ENCODE data around the gene THAP7.

DNA sequence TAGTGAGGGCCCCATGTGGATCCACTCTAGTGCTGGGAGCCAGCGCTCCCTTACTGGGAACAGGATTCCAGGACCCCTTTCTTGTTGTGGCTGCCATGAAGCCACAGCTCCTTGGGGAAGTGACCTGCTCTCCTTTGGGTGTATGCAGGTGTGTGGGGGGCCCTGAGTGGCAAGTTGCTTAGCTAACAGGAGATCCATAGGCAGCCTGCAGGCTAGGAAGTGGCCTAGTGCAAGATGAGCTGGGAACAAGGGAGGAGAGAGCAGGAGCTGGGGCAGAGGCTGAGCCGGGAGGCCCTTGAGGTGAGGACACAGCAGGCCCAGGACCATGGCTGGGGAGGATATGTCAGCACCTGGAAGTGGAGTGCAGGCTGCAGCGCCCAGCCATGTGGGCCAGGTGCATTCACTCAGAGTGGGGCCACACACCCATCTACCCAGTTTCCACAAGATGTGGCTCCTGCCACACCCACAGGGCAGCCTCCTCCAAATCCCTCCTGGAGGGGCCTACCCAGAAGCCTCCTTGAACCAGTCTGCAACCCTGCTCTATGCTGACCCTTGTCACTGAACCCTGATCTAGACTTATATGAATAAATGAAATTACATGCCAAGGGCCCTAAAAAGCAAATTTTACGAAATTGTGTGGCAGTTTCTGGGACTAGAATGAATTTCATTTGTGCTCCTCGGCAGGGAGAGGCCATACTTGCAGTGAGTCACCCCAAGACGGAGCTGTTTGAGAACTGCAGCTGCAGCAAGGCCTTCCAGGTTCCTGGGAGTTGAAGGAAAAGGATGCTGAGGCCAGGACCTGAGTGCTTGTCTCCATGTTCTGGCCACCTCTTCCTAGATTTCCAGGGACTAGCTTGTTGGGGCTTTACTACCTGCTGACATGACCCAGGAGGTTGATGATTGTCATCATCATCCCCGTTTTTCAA lies 3.2 kb downstream of the THAP7 start:
- TF ChIP-seq POLR2AphosphoS5 (IDR thresholded peaks at IDR 0.05) (no peak), POLR2A (IDR thresholded peaks at IDR 0.05) (no peak), EP300 (IDR thresholded peaks at IDR 0.05) (no peak)
- TF ChIP-seq, protein P1, sequence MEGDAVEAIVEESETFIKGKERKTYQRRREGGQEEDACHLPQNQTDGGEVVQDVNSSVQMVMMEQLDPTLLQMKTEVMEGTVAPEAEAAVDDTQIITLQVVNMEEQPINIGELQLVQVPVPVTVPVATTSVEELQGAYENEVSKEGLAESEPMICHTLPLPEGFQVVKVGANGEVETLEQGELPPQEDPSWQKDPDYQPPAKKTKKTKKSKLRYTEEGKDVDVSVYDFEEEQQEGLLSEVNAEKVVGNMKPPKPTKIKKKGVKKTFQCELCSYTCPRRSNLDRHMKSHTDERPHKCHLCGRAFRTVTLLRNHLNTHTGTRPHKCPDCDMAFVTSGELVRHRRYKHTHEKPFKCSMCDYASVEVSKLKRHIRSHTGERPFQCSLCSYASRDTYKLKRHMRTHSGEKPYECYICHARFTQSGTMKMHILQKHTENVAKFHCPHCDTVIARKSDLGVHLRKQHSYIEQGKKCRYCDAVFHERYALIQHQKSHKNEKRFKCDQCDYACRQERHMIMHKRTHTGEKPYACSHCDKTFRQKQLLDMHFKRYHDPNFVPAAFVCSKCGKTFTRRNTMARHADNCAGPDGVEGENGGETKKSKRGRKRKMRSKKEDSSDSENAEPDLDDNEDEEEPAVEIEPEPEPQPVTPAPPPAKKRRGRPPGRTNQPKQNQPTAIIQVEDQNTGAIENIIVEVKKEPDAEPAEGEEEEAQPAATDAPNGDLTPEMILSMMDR (IDR thresholded peaks at IDR 0.05) = no peak

Measured in suprapubic skin (tissue), 4 donors.